ENCODE results near the gene ZFP69. TPM values are rescaled to one million over a fixed set of nuclear protein-coding genes. Genes with fewer than 3 reads are reported as not detected.

Gene ZFP69
- 1 to 10 TPM; 2.6 to 3.7 (median 3.6) TPM for total RNA-seq

GRCh38 chr1:40476924-40477677 is at the start of gene ZFP69:
Gene ZFP69 (plus strand): TSS chr1:40477290. CDS start chr1:40479362, 2,072 bp downstream.
- DNase-seq = peak; percentile 8
- Histone ChIP-seq H3K4me3 (peak within 1 kb of the TSS; percentile 66 to 95 (median 88)), H3K9me3 (peaks cover 0 to 31% (median 16%) of the 10 kb centered on the region in 3 donors)

GRCh38 chr1:40431385-40431784 is 45.7 kb upstream of the ZFP69 start:
- DNase-seq = no peak
- TF ChIP-seq CTCF (IDR thresholded peaks at IDR 0.05) = no peak
- TF ChIP-seq POLR2A (IDR thresholded peaks at IDR 0.05) = no peak
- intact Hi-C loops (cut with DNase I) = no loop called here
- Histone ChIP-seq H3K4me1 (no peaks in the 10 kb centered on the region), H3K36me3 (no peaks in the 10 kb centered on the region), H3K27me3 (no peaks in the 10 kb centered on the region), H3K27ac (no peak overlapping the region), H3K9me3 (no peaks in the 10 kb centered on the region), H3K4me3 (no peak overlapping the region)

More at GRCh38 chr1:40476924-40477677, at the start of gene ZFP69:
- Histone ChIP-seq H3K36me3 (peaks cover 0 to 13% (median 0%) of the 10 kb centered on the region in 3 donors), H3K4me1 (peaks cover 4 to 16% (median 8%) of the 10 kb centered on the region in 3 donors), H3K27ac (peak within 1 kb of the TSS; percentile 56 to 76 (median 63)), H3K27me3 (no peaks in the 10 kb centered on the region)
- intact Hi-C loops (cut with DNase I) = no loop called here
- TF ChIP-seq CTCF (IDR thresholded peaks at IDR 0.05) (peak in 1 of 6 experiments; percentile 7), POLR2A (IDR thresholded peaks at IDR 0.05) (peak in 2 of 4 donors; percentile 62 to 71)
- 1% methylated on average over 10 to 27 of the region's 65 CpGs for WGBS, 2 donors

GRCh38 chr1:40432644-40433390 is 44.3 kb upstream of the ZFP69 start:
- WGBS, 2 donors = 60 to 82% methylated on average over 2 to 3 of the region's 3 CpGs
- H3K27ac ChIP-seq = no peak overlapping the region
- no peaks in the 10 kb centered on the region for H3K36me3 ChIP-seq
- TF ChIP-seq POLR2A (IDR thresholded peaks at IDR 0.05) (no peak), CTCF (IDR thresholded peaks at IDR 0.05) (no peak)
- no peaks in the 10 kb centered on the region for H3K4me1 ChIP-seq
- no peak for DNase-seq
- no peak overlapping the region for H3K4me3 ChIP-seq
- H3K27me3 ChIP-seq = no peaks in the 10 kb centered on the region
- intact Hi-C loops (cut with DNase I) = no loop called here
- H3K9me3 ChIP-seq = no peaks in the 10 kb centered on the region

- DNase-seq = no peak
- no peak overlapping the region for H3K27ac ChIP-seq
- intact Hi-C loops (cut with DNase I) = no loop called here
- no peaks in the 10 kb centered on the region for H3K36me3 ChIP-seq
- H3K27me3 ChIP-seq = no peaks in the 10 kb centered on the region
- no peaks in the 10 kb centered on the region for H3K9me3 ChIP-seq
- TF ChIP-seq CTCF (IDR thresholded peaks at IDR 0.05) (no peak), POLR2A (IDR thresholded peaks at IDR 0.05) (no peak)
- no peaks in the 10 kb centered on the region for H3K4me1 ChIP-seq
- 61 to 85% methylated on average over 2 to 4 of the region's 5 CpGs for WGBS, 2 donors
- H3K4me3 ChIP-seq = no peak overlapping the region
Observed at GRCh38 chr1:40435471-40435870, 41.6 kb upstream of the ZFP69 start.

GRCh38 chr1:40435876-40436275 is 41.2 kb upstream of the ZFP69 start:
- intact Hi-C loops (cut with DNase I) = no loop called here
- no peaks in the 10 kb centered on the region for H3K36me3 ChIP-seq
- no peaks in the 10 kb centered on the region for H3K9me3 ChIP-seq
- no peak overlapping the region for H3K4me3 ChIP-seq
- 73 to 85% methylated on average over 4 of the region's 4 CpGs for WGBS, 2 donors
- no peaks in the 10 kb centered on the region for H3K4me1 ChIP-seq
- TF ChIP-seq POLR2A (IDR thresholded peaks at IDR 0.05) (no peak), CTCF (IDR thresholded peaks at IDR 0.05) (no peak)
- no peak overlapping the region for H3K27ac ChIP-seq
- H3K27me3 ChIP-seq = no peaks in the 10 kb centered on the region
- DNase-seq = no peak
